PC-3 (cell line): ENCODE measurements around the gene DIS3L2.

ENCODE experiments used
- CTCF ChIP-seq: fragments of 300-600 bp; sonication (generic); conservative IDR thresholded peaks from 2 replicates; pipeline ENCODE4 v1.5.1; 2017; ENCODE audit warnings: antibody characterized with exemption, low read depth, mild to moderate bottlenecking, low read length
- EZH2 ChIP-seq: fragments of 300-600 bp; sonication (generic); IDR thresholded peaks from one replicate; pipeline ENCODE4 v1.6.1; 2017; ENCODE audit warnings: antibody characterized with exemption, mild to moderate bottlenecking, low read length; ENCODE audit not compliant: unreplicated experiment

GRCh38 chr2:231918501-231919330, 42.8 kb upstream of the DIS3L2 start:
- TF ChIP-seq CTCF (no peak), EZH2 (no peak)
